Neural progenitor cell (in vitro differentiated cells): ENCODE data around the gene TMEM45B. TPM values are rescaled to one million over a fixed set of nuclear protein-coding genes. Genes with fewer than 3 reads are reported as not detected.

Experiments
- DNase-seq: peaks from one replicate; pipeline ENCODE4 v3.0.0-alpha.2; 2016; ENCODE audit warnings: low spot score
- H2AFZ ChIP-seq: fragments of 200-600 bp; sonication (generic); replicated peaks from 2 replicates; pipeline ENCODE4 v1.6.1; 2016; ENCODE audit warnings: antibody characterized with exemption
- H3F3A ChIP-seq: fragments of 200-600 bp; sonication (generic); 2 replicates; pipeline ENCODE4 v1.6.1; 2016; ENCODE audit warnings: antibody characterized with exemption, low read depth
- H3K27ac ChIP-seq: fragments of 200-600 bp; sonication (generic); 2 replicates; pipeline ENCODE4 v1.5.1; 2016; ENCODE audit warnings: mild to moderate bottlenecking
- H3K27me3 ChIP-seq: fragments of 200-600 bp; sonication (generic); 2 replicates; pipeline ENCODE4 v1.6.1; 2016; ENCODE audit warnings: mild to moderate bottlenecking, moderate library complexity
- H3K36me3 ChIP-seq: fragments of 200-600 bp; sonication (generic); 2 replicates; pipeline ENCODE4 v1.5.1; 2016
- H3K4me1 ChIP-seq: fragments of 200-600 bp; sonication (generic); 2 replicates; pipeline ENCODE4 v1.6.1; 2016; ENCODE audit warnings: mixed run types
- H3K4me2 ChIP-seq: fragments of 200-600 bp; sonication (generic); 2 replicates; pipeline ENCODE4 v1.6.1; 2016
- H3K4me3 ChIP-seq: fragments of 200-600 bp; sonication (generic); 2 replicates; pipeline ENCODE4 v1.5.1; 2016
- H3K79me2 ChIP-seq: fragments of 200-600 bp; sonication (generic); 2 replicates; pipeline ENCODE4 v1.6.1; 2016; ENCODE audit warnings: low read depth
- H3K9ac ChIP-seq: fragments of 200-600 bp; sonication (generic); 2 replicates; pipeline ENCODE4 v1.6.1; 2016
- H3K9me3 ChIP-seq: fragments of 200-600 bp; sonication (generic); 2 replicates; pipeline ENCODE4 v1.5.1; 2016; ENCODE audit warnings: low read depth
- H4K20me1 ChIP-seq: fragments of 200-600 bp; sonication (generic); 2 replicates; pipeline ENCODE4 v1.6.1; 2016; ENCODE audit warnings: low read depth
- H3K27ac Mint-ChIP-seq: 3 replicates; pipeline ENCODE4 v1.8.0; 2021; ENCODE audit warnings: mixed read lengths
- H3K27me3 Mint-ChIP-seq: 2 replicates; pipeline ENCODE4 v1.8.0; 2022; ENCODE audit warnings: low read depth, mild to moderate bottlenecking, inconsistent platforms, moderate library complexity, mixed read lengths; ENCODE audit not compliant: insufficient read depth
- H3K36me3 Mint-ChIP-seq: 3 replicates; pipeline ENCODE4 v1.8.0; 2021; ENCODE audit warnings: mixed read lengths
- H3K4me1 Mint-ChIP-seq: 3 replicates; pipeline ENCODE4 v1.8.0; 2021; ENCODE audit warnings: mixed read lengths
- H3K4me3 Mint-ChIP-seq: 3 replicates; pipeline ENCODE4 v1.8.0; 2021; ENCODE audit warnings: mild to moderate bottlenecking, moderate library complexity, mixed read lengths
- H3K9me3 Mint-ChIP-seq: 3 replicates; pipeline ENCODE4 v1.8.0; 2020; ENCODE audit warnings: mixed read lengths
- CTCF ChIP-seq: fragments of 200-600 bp; sonication (generic); IDR thresholded peaks from 2 replicates; pipeline ENCODE4 v1.5.1; 2017; ENCODE audit warnings: antibody characterized with exemption, mild to moderate bottlenecking
- EZH2 ChIP-seq: fragments of 200-600 bp; sonication (generic); IDR thresholded peaks from 2 replicates; pipeline ENCODE4 v1.6.1; 2017; ENCODE audit warnings: antibody characterized with exemption, mild to moderate bottlenecking, moderate library complexity
- EZH2phosphoT487 ChIP-seq: fragments of 200-600 bp; sonication (generic); IDR thresholded peaks from 2 replicates; pipeline ENCODE4 v1.6.1; 2017; ENCODE audit warnings: antibody characterized with exemption
- total RNA-seq: library from RNA; depleted of rRNA; stranded (reverse); fragments of >200 nt; gene quantifications from 2 replicates; pipeline ENCODE4 v1.2.3, GENCODE V29; 2015; ENCODE audit warnings: low replicate concordance

TMEM45B gene
- total RNA-seq, 1 donor from 2014 or later: not detected

DNA sequence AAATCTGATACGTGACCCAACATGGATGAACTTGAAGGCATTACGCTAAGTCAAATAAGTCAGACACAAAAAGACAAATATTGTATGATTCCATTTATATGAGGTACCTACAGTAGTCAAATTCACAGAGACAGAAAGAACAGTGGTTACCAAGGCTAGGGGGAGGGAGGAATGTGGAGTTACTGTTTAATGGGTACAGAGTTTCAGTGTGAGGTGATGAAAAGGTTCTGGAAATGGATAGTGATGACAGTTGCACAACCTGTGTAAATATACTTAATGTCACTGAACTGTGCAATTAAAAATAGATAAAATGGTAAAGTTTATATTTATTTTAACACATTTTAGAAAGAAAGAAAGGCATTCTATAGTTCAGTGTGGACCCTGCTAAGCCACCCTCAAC is 24.1 kb upstream of the TMEM45B start:
- H3F3A ChIP-seq: no peaks in the 10 kb centered on the region
- H3K27ac ChIP-seq: no peak overlapping the region
- no peaks in the 10 kb centered on the region for H4K20me1 ChIP-seq
- no peaks in the 10 kb centered on the region for H3K36me3 ChIP-seq
- H3K9me3 ChIP-seq: no peaks in the 10 kb centered on the region
- no peak overlapping the region for H2AFZ ChIP-seq
- Mint-ChIP-seq H3K36me3 (no peaks in the 10 kb centered on the region), H3K4me3 (no peak overlapping the region), H3K9me3 (peaks cover 12% of the 10 kb centered on the region), H3K27me3 (peaks cover 4% of the 10 kb centered on the region), H3K27ac (no peak overlapping the region), H3K4me1 (no peaks in the 10 kb centered on the region)
- H3K4me2 ChIP-seq: no peak overlapping the region
- TF ChIP-seq CTCF: no peak
- TF ChIP-seq EZH2: no peak
- no peak for TF ChIP-seq EZH2phosphoT487
- DNase-seq: no peak
- no peak overlapping the region for H3K4me3 ChIP-seq
- peaks cover 7% of the 10 kb centered on the region for H3K27me3 ChIP-seq
- H3K9ac ChIP-seq: no peak overlapping the region
- no peaks in the 10 kb centered on the region for H3K4me1 ChIP-seq
- no peaks in the 10 kb centered on the region for H3K79me2 ChIP-seq

DNA sequence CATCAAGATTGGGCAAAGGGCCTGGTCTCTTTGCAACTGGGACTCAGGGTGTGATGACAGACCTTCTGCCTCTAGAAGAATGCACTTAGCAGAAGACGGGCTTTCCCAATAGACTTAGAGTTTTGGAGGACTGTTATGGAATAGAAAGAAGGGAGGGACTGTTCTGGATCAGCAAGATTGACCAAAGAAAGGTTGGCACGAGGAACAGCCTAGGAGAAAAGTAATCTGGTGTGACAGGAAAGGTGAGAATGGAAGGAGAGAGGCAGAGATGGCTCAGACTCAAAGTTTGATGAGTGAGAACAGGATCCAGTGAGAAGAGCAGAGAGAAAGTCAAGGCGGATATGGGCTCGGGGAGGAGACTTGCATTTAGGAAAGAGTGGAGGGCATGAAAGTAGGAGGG is 23.0 kb upstream of the TMEM45B start:
- Histone ChIP-seq H3K4me2 (no peak overlapping the region), H3K79me2 (no peaks in the 10 kb centered on the region), H3K27ac (no peak overlapping the region), H3F3A (no peaks in the 10 kb centered on the region), H3K27me3 (peaks cover 7% of the 10 kb centered on the region), H3K4me1 (no peaks in the 10 kb centered on the region), H3K9ac (no peak overlapping the region), H2AFZ (no peak overlapping the region), H3K9me3 (no peaks in the 10 kb centered on the region), H3K36me3 (no peaks in the 10 kb centered on the region), H3K4me3 (no peak overlapping the region), H4K20me1 (no peaks in the 10 kb centered on the region)
- no peak for DNase-seq
- H3K36me3 Mint-ChIP-seq: no peaks in the 10 kb centered on the region
- TF ChIP-seq EZH2phosphoT487 (no peak), CTCF (no peak), EZH2 (no peak)
- H3K4me1 Mint-ChIP-seq: no peaks in the 10 kb centered on the region
- H3K27me3 Mint-ChIP-seq: peaks cover 4% of the 10 kb centered on the region
- no peak overlapping the region for H3K4me3 Mint-ChIP-seq
- no peak overlapping the region for H3K27ac Mint-ChIP-seq
- H3K9me3 Mint-ChIP-seq: peaks cover 12% of the 10 kb centered on the region

DNA sequence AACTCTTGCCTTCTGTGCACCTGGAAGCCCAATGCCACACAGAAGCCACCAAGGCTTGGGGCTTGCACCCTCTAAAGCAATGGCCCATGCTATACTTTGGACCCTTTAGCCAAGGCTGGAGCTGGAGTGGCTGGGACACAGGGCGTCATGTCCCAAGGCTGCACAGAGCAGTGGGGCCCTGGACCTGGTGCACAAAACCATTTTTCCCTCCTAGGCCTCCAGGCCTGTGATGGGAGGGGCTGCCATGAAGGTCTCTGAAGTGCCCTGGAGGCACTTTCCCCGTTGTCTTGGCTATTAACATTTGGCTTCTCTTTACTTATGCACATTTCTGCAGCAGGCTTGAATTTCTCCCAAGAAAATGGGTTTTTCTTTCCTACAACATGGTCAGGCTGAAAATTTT is 20.6 kb upstream of the TMEM45B start:
- no peak overlapping the region for H3K9ac ChIP-seq
- H4K20me1 ChIP-seq: no peaks in the 10 kb centered on the region
- H3F3A ChIP-seq: no peaks in the 10 kb centered on the region
- no peak overlapping the region for H3K27ac ChIP-seq
- H3K9me3 ChIP-seq: no peaks in the 10 kb centered on the region
- H3K36me3 ChIP-seq: no peaks in the 10 kb centered on the region
- no peaks in the 10 kb centered on the region for H3K4me1 ChIP-seq
- no peak for DNase-seq
- no peak overlapping the region for H2AFZ ChIP-seq
- no peak for TF ChIP-seq EZH2
- no peak for TF ChIP-seq CTCF
- no peak for TF ChIP-seq EZH2phosphoT487
- peaks cover 7% of the 10 kb centered on the region for H3K27me3 ChIP-seq
- no peaks in the 10 kb centered on the region for H3K4me1 Mint-ChIP-seq
- peaks cover 20% of the 10 kb centered on the region for H3K9me3 Mint-ChIP-seq
- no peak overlapping the region for H3K27ac Mint-ChIP-seq
- no peak overlapping the region for H3K4me3 Mint-ChIP-seq
- no peaks in the 10 kb centered on the region for H3K79me2 ChIP-seq
- H3K4me2 ChIP-seq: no peak overlapping the region
- no peaks in the 10 kb centered on the region for H3K36me3 Mint-ChIP-seq
- H3K4me3 ChIP-seq: no peak overlapping the region
- H3K27me3 Mint-ChIP-seq: peaks cover 8% of the 10 kb centered on the region
